ENCODE measurements around the gene SIX3.

SIX3 gene

DNA sequence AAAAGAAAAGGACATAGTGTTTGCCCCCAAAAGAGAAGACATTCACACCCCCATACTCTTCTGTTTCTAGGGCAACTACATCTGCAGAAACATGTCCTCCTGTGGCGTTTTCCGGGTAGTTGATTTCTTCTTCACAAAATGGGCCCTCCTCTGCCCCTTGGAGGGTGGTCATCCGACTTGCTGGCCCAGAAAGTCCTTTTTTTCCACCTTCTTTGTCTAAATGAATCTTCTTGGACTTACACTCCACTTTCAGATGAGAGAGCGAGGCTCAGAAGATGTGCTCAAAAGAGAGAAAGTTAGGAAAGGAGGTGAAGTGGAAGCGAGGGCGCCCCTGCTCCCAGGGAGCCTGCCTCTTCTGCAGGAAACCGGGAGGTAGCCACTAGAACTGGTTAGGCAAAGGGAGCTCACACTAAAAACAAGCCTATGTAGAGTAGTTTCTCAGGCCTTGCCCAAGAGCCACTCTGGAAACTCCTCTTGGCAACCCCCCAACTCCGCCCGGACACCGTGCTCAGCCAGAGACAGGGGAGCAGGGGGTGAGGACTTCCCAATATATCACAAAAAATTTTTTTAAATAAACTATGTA is 10.2 kb upstream of the SIX3 start:
- no peak for DNase-seq (ENCODE audit: low spot score)

DNA sequence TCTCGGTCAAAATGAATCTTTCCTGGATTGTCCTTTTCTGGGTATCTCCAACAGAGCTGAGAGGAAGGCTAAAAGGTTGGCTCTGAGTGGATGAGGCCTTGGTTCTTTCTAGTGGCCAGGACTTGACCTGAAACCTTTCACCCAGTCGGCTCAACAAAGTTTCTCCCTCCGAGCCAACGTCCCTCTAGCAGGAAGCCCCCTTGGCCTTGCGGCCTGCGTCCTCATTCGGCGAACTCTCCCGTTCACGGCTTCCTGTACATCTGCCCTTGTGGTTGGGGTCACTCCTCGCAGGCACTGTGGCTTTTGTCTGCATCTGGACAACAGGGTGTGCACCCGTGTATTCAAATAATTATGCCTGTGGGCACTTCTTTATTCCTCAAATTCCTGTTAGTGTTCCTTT is 9.4 kb upstream of the SIX3 start:
- DNase-seq (ENCODE audit: low spot score), result no peak

DNA sequence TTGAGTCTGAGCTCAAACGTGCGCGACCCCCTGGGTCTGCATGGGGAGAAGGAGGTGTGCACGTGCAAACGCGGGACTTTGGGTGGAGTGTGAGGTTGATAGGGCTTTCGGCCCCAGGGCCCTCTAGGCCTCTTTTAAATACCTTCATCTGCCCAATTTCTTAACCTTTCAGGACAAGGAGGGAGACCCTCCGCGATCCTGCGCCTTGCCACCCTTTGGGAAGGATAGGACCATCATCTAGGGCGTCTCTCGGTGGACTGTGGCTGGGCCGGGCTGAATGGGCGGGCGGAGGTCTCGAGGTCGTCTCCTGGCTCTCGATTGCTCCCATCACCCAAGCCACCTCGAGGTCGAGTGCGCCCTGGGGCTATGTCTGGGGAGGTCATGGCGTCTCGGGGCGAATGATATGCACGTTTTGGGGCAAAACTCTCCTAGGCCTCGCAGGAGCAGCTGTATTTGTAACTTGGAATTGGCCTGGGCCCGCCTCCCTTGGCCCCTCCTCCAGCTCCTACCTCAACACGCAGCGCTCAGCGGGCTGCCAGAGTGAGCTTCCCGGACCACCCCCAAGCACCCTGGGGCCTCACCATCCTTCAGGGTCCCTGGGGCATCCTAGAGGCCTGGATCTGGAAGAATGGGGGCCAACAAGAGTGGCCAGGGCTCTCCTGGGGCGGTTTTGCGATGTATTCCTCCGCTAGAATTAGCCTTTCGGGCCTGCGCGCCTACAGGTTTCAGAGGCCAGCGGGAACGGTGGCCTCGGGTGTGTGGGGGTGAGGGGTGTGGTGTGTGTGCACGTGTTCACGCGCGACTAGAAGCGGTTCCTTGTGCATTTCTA is 8.7 kb upstream of the SIX3 start:
- no peak for DNase-seq (ENCODE audit: low spot score)

DNA sequence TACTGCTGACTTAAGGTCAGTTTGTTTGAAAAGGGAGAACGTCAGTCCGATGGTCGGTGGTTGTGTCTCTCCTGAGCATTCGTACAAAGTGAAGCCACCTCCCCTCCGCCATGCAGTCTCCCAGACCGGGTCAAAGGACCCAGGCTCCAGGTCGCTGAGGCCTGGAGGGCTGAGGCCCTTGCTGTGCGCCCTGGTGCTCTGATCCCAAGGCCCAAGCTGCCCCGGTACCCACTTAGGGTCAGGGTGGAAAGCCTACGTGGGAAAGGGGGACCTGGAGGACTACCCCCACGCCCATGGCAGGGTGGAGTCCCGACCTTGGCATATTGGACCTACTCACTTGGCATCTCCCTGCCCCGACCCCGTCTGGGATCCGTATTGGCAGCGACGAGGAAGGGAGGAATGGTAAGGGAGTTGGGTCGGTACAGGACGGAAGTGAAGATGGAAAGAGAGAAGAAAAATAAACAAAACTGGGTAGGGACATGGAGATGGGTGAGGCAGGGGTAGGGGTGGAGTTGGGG is 8.0 kb upstream of the SIX3 start:
- DNase-seq (ENCODE audit: low spot score), result no peak

DNA sequence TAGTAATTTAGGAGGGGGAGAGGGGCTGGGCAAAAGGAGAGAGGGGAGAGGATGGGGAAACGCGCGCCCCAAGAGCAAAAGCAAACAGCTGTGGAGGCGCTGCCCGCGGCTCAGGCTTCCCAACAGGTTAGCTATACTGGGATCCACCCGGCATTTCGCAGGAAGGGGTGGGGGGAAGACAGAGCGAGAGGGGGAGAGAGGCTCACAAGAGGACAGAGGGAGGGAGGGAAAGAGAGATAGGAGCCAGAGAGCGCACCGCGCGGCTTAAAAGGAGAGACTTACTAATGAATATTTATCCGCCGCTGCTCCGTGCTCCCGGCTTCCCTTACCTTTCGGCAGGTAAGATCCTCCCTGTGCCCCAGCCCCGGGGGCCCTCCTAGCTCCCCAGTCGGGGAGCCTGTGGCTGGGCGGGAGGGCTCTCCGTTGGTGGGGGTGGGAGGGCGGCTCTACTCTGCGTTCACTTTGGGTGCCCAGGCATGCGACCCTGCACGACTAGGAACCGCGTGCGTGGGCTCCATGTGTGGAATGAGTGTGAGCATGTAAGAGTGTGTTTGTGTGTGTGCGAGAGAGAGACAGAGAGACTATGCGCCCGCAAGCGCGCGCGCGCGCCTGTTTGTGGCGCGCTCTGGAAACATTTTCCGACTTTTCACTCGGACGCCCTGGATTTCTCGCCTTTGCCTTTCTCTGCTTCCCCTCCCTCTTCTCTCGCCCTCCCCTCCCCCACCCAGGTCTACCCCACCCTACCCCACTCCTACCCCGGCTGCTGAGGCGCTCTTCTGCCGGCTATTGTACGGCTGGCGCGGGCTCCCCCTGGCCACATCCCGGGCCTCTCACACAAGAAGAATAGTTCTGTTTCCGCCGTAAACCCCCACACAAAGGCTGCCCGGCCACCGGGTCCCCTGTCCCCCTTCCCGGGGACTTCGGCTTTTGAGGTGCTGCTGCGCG is 7.2 kb upstream of the SIX3 start:
- DNase-seq (ENCODE audit: low spot score), result no peak

DNA sequence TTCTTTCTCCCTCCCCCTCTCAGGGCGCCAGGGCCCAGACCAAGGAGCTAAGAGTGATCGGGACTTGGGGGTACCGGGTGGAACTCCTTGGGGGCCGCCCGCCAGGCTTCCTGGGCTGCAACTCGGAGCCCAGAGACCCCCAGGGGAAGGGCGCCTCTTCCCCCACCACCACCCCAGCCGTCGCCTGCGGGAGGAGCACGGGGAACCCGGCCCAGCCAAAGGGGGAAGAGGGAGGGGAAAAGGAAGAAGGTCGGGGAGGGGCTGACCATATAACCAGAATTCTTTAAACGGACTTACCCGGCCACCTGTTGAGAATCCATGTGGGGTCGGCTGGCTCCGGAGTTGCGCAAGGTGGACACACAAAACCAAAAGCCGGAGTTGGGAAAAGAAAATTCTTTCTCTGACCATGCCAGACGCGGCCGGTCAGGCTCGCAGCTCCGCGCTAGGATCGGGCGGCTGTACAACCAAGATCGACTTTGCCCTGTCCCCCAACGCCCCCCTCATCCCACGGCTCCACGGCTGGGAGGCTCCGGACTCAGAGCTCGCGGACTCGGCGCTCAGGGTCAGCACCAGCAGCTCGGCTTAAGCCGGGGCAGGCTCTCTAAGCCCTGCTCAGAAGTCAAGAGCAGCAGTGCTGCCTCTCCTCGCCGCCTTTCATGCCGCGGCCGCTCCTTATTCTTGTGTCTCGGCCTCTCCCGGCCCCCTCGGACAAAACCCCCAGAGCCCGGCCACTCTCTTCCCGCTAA is 6.3 kb upstream of the SIX3 start:
- no peak for DNase-seq (ENCODE audit: low spot score)

DNA sequence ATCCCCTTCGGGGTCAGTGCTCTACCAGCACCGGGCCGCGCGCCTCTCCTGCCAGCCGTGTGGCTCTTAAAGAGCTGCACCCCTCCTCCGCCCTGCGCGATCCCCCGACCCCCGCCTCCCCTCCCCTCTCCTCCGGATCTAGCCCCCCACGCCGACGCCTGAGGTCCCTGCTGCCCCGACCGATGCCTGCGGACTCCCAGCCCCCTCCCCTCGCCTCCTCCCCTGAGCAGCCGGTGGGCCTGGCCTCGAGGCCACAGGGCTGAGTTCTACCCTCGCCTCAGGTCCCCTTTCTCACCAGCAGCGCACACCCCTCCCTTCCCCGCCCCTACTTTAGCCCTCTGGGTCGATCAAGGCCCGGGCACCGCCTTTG is 5.8 kb upstream of the SIX3 start:
- no peak for DNase-seq (ENCODE audit: low spot score)

DNA sequence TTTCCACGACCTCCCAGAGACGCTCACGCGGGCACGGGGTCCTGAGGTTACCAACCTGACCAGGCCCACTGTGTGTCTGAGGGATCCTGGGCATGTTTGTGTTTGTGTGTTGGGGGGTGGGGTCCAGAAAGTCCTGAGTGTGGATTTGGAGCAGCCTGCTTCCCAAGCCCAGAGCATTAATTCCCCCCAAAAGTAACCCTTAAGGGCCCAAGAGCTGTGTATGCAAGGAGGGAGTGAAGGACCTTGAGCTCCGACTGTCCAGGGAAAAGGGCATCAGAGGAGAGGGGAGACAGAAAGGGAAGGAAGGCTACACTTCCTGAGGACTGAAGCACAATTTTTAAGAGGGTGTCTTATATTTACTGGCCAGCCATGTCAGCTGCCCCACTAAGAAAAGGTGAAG is 5.2 kb upstream of the SIX3 start:
- no peak for DNase-seq (ENCODE audit: low spot score)

DNA sequence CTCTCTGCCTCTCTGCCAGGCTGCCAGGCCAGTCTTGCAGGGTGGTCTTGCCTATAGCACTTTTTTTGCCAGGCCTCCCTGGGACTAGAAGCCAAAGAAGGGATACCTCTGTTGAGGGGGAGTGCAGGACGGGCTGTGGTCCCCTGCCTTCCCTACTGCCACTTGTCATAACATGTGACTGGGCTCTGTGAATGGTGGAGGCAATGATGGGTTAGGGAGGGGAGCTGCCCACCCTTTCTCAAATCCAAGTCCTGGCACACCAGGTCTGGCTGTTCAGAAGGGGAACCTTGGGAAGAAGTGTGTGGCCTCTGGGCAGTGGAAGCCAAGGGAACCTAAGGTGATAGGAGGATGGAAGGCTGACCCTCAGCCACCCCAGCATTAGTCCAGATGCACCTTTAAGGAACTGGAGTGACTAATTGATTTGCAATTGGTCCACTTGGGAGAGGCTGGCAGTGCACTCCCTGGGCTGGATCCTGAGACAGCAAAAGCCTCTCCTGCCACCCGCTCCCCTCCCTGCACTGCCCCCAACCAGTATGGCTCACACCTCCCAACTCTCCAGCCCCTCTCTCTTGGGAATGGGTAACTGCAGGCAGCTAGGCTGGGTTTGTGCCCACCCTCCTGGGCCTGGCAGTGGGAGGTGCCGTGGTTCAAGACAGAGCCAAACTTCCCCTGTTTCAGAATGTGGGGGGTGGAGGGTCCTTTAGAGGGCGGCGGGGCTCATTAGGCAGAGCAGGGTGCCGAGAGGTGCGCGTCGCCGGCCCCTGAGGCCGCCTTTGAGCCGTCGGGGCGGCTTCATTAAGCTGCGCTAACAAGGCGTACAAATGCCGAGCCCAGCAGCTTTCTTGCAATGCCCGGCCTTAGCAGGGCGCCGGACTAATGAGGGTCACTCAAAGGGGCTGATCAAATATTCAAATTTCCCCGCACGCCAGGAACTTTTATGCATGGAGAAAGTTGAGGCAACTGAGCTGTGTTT is 4.5 kb upstream of the SIX3 start:
- no peak for DNase-seq (ENCODE audit: low spot score)

DNA sequence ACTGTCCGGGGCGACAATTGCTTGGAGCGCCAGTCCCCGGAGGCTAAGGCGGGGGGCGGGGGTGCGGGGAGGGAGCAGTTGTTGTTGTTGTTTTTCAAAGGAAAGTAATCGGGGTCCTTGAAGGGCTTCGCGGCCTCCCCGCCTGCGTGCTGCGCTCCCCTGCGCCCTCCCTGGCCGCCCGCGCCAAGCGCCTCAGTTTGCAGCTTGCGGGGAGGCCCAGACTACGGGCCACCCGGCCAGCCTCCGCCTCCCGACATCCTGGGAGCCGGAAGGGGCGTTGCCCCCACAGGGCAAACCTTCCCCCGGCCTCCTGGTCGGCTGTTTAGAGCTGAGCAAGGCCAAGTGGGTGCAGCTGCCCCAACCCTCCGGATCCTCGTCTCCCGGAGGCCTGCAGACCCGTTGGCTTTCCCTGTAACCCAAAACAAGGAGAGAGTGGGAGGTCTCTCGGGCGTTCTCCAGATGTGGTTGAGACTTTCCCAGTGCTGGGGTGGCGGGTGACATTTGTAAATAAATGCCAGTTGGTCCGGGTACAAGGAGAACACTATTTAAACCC is 3.7 kb upstream of the SIX3 start:
- DNase-seq (ENCODE audit: low spot score), result no peak

DNA sequence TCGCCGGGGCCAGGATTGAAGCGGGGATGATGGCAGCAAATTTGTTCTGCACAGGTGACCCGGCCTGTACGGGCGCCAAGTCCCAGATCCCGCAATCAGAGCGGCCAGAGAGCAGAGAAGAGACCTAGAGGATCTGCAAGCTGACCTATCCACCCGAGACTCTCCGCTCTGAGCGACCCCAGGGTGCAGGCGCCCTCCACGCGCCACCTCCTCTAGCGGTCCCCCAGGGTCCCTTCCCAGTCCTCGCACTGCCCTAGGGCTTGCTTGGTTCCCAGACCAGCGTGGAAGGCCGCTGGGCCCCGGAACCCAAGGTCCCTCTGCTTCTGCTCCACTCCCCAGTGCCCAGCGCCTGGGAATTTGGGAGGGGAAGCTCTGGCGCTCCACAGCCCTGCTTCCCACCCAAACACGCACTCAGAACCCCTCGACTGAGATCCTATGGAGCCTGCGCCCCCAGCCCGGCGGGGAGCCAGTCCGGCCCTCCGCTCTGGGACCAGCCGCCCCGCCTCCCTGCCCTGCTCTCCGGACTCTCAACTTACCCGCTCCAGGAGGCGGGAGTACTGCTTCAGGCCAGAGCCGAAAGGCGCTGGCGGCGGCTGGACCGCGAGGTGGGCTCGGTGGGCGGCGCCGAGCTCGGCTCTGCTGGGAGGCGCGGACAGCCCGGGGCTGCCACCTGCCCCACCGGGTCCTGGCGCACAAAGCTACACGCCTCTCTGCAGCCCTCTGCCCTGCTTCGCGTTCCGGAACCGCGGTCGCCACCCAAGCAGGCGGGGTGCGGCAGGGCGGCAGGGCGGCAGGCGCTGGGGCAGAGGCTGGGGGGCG is 3.0 kb upstream of the SIX3 start:
- no peak for DNase-seq (ENCODE audit: low spot score)

DNA sequence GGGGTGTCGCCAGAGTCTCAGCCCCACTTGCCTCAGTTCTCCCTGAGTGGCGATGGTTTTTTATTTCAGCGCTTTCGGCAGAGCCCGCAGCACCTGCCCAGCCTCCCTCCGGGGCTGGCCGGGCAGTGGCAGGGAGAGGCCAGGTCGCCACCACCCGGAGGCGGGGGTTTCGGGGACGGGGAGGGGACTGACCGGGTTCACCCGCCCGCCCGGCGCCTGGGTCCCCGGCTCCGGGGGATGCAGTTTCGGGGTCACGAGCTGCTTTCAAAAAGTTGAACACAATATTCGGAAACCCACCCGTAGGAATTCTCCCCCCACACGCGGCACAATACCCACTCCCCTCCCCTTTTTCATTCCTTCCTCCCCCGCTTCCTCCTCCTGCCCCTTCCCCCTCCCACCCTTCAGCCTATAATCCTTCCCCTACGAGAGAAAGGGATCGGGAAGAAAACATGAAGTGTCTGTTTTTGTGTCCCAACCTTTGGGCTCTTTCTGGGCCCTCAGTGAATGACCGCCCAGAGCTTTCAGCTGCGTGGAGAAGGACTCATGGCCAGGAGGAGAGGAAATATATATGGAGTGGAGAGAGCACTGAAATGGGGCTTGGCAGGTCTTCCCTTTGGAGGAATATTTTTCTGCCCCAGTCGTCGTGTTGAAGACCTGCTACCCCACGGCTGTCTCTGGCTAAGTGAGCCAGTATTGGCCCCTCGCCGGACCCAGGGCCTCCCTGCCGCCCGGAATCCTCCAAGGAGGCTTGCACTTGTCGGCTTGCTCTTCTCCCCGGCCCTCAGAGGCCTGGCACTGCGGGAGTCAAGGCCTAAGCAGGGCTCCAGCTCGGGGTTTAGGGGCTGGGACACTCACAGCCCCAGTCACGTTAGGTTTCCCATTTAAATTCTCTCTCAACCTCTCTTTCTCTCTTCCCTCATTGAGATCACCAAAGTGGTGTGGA is 2.1 kb upstream of the SIX3 start:
- DNase-seq (ENCODE audit: low spot score), result no peak

DNA sequence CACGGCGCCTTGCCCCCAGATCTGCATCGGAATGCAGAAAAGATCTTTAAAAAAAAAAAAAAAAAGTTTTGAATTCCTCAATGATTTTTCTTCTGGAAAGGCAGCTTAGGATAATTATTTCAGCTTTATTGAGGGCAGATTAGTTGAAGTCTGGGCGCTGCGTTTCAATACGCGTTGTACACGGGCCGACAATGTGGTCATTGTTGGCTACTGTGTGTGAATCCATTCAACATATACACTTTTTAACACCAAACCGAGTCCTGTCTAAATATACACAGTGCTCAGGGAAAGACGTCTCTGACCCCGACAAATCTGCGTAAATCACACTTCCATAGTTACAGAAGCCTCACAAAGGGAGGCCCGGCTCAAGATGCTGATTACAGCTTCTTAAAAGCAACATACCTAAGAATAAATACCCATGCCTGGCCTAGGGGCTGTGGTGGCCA is 1.4 kb upstream of the SIX3 start:
- DNase-seq (ENCODE audit: low spot score), result no peak

DNA sequence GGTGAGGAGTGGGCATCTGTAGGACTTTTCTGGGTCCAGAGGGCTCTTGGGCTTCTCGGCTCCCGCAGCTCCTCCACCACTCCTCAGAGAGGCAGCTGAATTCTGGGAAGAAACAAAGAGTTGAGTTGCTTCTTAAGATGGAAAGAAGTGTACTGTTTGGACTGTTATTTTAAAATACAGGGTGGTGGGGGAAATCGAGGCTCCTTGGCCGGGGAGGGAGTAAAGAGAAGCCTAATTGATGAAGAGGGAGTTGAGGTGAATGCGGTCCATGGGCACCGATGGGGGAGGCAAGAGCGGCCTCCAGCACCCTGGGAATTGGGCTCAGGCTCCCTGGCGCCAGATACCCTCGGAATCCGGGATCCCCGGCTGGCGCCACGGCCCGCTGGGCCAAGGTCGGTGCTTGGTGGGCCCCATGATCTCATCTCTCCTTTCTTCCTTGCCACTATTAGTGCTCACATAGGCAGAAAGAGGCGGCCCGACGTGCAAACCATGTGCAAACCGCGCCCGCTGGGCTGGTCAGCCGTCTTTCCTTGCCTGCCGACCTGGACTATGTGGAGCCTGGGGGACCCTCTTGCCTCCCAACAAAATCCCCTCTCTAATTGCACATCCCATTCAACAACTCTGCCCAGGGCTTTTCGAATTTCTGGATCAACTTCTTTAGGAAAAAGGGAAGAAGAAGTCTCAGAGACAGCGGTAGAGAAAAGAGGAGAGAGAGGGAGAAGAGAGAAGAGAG is 604 bp upstream of the SIX3 start:
- DNase-seq (ENCODE audit: low spot score), result no peak

DNA sequence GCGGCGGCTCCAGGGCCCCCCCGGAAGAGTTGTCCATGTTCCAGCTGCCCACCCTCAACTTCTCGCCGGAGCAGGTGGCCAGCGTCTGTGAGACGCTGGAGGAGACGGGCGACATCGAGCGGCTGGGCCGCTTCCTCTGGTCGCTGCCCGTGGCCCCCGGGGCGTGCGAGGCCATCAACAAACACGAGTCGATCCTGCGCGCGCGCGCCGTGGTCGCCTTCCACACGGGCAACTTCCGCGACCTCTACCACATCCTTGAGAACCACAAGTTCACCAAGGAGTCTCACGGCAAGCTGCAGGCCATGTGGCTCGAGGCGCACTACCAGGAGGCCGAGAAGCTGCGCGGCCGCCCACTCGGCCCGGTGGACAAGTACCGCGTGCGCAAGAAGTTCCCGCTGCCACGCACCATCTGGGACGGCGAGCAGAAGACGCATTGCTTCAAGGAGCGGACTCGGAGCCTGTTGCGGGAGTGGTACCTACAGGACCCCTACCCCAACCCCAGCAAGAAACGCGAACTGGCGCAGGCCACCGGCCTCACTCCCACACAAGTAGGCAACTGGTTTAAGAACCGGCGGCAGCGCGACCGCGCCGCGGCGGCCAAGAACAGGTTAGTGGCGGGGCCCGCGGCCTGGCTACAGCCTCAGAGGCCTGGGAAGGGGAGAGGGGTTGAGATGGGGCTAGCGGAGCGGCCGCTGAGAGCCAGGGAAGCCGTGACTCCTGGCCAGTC is 965 bp downstream of the SIX3 start:
- DNase-seq (ENCODE audit: low spot score), result no peak

DNA sequence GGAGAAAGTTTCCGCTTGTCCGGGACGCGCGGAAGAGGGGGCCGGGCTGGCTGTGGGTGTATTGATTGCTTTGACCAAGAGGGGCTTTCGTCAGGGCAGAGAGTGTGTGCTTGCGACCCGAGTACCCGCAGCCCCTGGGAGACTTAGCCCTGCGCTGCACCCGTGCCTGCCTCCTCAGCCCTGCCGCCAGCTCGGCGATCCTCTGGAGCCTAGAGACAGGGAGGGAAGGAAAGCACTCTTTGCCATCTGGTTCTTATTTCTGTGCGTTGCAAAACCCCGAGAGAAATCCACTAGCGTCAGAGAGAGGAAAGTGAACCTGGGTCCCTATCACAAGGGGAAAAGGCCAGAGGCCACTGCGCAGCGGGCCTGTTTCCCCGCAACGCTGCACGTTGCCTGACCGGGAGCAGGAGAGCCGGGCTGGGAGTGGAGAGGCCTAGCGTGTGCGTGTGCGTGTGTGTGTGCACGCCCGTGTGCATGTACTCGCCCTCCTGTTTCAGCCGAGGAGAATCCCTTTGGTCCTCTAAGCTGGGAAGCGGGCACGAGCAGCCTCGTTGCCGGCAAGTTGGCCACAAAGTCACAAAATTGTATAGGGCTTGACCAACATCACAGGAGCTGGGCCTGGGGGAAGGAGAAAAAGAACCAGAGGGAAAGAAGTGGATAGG is 1.7 kb downstream of the SIX3 start:
- DNase-seq (ENCODE audit: low spot score), result no peak

Data from globus pallidus (tissue), 1 donor.